NOMO-1 treated with DMSO at 0.1 percent for 48 hours (cell line): ENCODE results near the gene ZNF681.
"Not testable (repeated sequence)": the region's sequence is repeated elsewhere in the genome, so short reads cannot be mapped to it uniquely, and the experiment has no call there.

ENCODE experiments used
- DNase-seq: peaks from one replicate; lab custom pipeline; 2025; ENCODE audit not compliant: unreplicated experiment; lab: John Stamatoyannopoulos, UW

The ZNF681 gene

DNA sequence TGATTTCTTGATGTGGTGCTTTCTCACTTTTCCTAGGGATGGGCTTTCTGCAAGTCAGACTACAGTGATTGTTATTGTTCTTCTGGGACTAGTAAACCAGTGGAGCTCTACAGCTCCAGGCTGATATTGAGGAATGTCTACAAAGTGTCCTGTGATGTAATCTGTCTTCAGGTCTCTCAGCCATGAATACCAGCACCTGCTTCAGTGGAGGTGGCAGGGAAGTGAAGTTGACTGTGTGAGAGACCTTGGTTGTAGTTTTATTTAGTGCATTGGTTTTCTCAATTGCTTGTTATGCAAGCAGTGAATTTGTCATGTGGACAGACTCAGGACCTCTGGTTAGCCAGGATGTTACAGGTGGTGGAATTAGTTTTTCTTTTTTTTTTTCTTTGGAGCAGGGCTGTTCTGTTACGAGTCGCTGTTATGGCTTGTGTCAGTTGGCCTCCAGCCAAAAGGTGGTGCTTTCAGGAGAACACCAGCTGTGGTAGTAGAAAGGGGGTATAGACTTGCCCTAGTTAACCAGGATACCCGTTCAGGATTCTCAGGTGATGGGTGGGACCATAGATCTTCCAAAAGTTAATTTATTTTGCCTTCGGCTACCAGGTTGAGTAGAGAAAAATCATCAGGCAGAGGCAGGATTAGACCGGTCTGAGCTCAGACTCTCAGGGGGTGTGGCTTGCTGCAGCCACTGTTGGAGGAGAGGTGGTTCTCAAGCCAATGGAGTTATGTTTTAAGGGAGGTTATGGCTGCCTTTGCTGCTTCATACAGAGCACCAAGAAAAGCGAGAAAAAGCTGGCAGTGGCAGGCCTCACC lies 59.8 kb downstream of the ZNF681 start:
- no peak for DNase-seq

DNA sequence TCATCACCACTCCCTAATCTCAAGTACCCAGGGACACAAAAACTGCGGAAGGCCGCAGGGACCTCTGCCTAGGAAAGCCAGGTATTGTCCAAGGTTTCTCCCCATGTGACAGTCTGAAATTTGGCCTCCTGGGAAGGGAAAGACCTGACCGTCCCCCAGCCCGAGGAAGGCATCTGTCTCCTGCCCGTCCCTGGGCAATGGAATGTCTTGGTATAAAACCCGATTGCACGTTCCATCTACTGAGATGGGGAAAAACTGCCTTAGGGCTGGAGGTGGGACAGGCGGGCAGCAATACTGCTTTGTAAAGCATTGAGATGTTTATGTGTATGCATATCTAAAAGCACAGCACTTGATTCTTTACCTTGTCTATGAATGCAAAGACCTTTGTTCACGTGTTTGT lies 65.8 kb downstream of the ZNF681 start:
- not testable (repeated sequence) for DNase-seq
